Retinal pigment epithelial cell (primary cell): ENCODE measurements around the gene ARHGAP10.

Experiments used
- DNase-seq: peaks from one replicate; pipeline ENCODE4 v3.0.0-alpha.2; 2010; ENCODE audit warnings: low read depth
- H3K4me3 ChIP-seq: 2 replicates; pipeline ENCODE4 v1.5.1; 2011; ENCODE audit warnings: mild to moderate bottlenecking, low read length, control low read depth, moderate library complexity
- CTCF ChIP-seq: conservative IDR thresholded peaks from 2 replicates; pipeline ENCODE4 v1.5.1; 2011; ENCODE audit warnings: low read depth, low read length, control low read depth, inconsistent platforms

Gene ARHGAP10

GRCh38 chr4:148060264-148061140 lies 328.6 kb downstream of the ARHGAP10 start:
- DNase-seq: no peak
- no peak for TF ChIP-seq CTCF
- no peak overlapping the region for H3K4me3 ChIP-seq

GRCh38 chr4:148061141-148061481 lies 329.2 kb downstream of the ARHGAP10 start:
- no peak for DNase-seq
- no peak for TF ChIP-seq CTCF
- H3K4me3 ChIP-seq: no peak overlapping the region

GRCh38 chr4:148061795-148062194 lies 329.9 kb downstream of the ARHGAP10 start:
- H3K4me3 ChIP-seq: no peak overlapping the region
- TF ChIP-seq CTCF: no peak
- no peak for DNase-seq

GRCh38 chr4:148062301-148062950 lies 330.5 kb downstream of the ARHGAP10 start:
- DNase-seq: no peak
- no peak overlapping the region for H3K4me3 ChIP-seq
- no peak for TF ChIP-seq CTCF

- TF ChIP-seq CTCF: no peak
- DNase-seq: no peak
- H3K4me3 ChIP-seq: no peak overlapping the region
Measured at GRCh38 chr4:148064451-148064850, 332.6 kb downstream of the ARHGAP10 start.

- H3K4me3 ChIP-seq: no peak overlapping the region
- peak; percentile 46 for DNase-seq
- no peak for TF ChIP-seq CTCF
Measured at GRCh38 chr4:148065075-148065474, 333.2 kb downstream of the ARHGAP10 start.
